CD4-positive, CD25-positive, alpha-beta regulatory T cell (primary cell): ENCODE results near the gene STRA6. TPM values are rescaled to one million over a fixed set of nuclear protein-coding genes. Genes with fewer than 3 reads are reported as not detected.
A peak's percentile ranks its signal among the peaks of the same experiment; 100 is the strongest.

Experiments used
- ATAC-seq, 2 donors: fragments of 150-1000 bp; cut with Tn5 transposase; one replicate each; pipeline ENCODE4 v1.10.0; 2021; ENCODE audit warnings: low read depth in 2 of 2, moderate number of reproducible peaks in 2 of 2, moderate library complexity in 1 of 2
- DNase-seq, 3 donors: peaks; one replicate each; pipeline versions ENCODE4 v3.0.0 to v3.0.0-alpha.2; 2012 to 2022; ENCODE audit warnings: mixed read lengths in 1 of 3
- H3K27ac ChIP-seq: one replicate; pipeline ENCODE4 v1.7.0; 2013; ENCODE audit warnings: mild to moderate bottlenecking, low read length; ENCODE audit not compliant: insufficient read depth, poor library complexity, severe bottlenecking
- H3K27me3 ChIP-seq: one replicate; pipeline ENCODE4 v1.7.0; 2013; ENCODE audit warnings: low read length; ENCODE audit not compliant: control insufficient read depth, insufficient read depth
- H3K36me3 ChIP-seq: one replicate; pipeline ENCODE4 v1.7.0; 2013; ENCODE audit warnings: mild to moderate bottlenecking, low read length, moderate library complexity; ENCODE audit not compliant: control insufficient read depth, insufficient read depth
- H3K4me1 ChIP-seq: 2 replicates; pipeline ENCODE4 v1.7.0; 2013; ENCODE audit warnings: mild to moderate bottlenecking, low read length; ENCODE audit not compliant: insufficient read depth, control insufficient read depth, poor library complexity, severe bottlenecking
- H3K4me3 ChIP-seq: one replicate; pipeline ENCODE4 v1.7.0; 2013; ENCODE audit warnings: low read depth, mild to moderate bottlenecking, low read length, moderate library complexity
- H3K9me3 ChIP-seq, 2 experiments: 1 replicate in 1 of 2; 2 replicates in 1 of 2; pipeline ENCODE4 v1.7.0; 2013; ENCODE audit warnings: low read length in 2 of 2, mild to moderate bottlenecking in 1 of 2, moderate library complexity in 1 of 2; ENCODE audit not compliant: control insufficient read depth in 2 of 2
- H3K27ac Mint-ChIP-seq, 3 donors: one replicate each; pipeline ENCODE4 v1.8.0; 2020 to 2022; ENCODE audit warnings: mild to moderate bottlenecking in 3 of 3, mixed read lengths in 3 of 3, moderate library complexity in 2 of 3
- H3K27me3 Mint-ChIP-seq: one replicate; pipeline ENCODE4 v1.8.0; 2022; ENCODE audit warnings: mild to moderate bottlenecking, mixed read lengths
- H3K36me3 Mint-ChIP-seq: one replicate; pipeline ENCODE4 v1.8.0; 2020; ENCODE audit warnings: mixed read lengths
- H3K4me1 Mint-ChIP-seq, 4 donors: one replicate each; pipeline ENCODE4 v1.8.0; 2020 to 2022; ENCODE audit warnings: mixed read lengths in 4 of 4, mild to moderate bottlenecking in 1 of 4
- H3K4me3 Mint-ChIP-seq, 4 donors: one replicate each; pipeline ENCODE4 v1.8.0; 2020 to 2022; ENCODE audit warnings: mild to moderate bottlenecking in 4 of 4, mixed read lengths in 4 of 4, moderate library complexity in 3 of 4
- H3K9me3 Mint-ChIP-seq, 7 donors: one replicate each; pipeline ENCODE4 v1.8.0; 2020 to 2022; ENCODE audit warnings: mixed read lengths in 7 of 7, mild to moderate bottlenecking in 3 of 7, moderate library complexity in 2 of 7
- polyA plus RNA-seq, 4 donors: library from polyadenylated mRNA; unstranded; fragments of 300-500 nt; fragmentation: Illumina TruSeq; gene quantifications; one replicate each; pipeline ENCODE4 v1.2.3, GENCODE V29; 2021
- total RNA-seq: library from RNA; stranded (reverse); gene quantifications from one replicate; pipeline ENCODE4 v1.2.3, GENCODE V29; 2022

Gene STRA6
- total and polyA plus RNA-seq, 5 donors from 2014 or later = not detected

DNA sequence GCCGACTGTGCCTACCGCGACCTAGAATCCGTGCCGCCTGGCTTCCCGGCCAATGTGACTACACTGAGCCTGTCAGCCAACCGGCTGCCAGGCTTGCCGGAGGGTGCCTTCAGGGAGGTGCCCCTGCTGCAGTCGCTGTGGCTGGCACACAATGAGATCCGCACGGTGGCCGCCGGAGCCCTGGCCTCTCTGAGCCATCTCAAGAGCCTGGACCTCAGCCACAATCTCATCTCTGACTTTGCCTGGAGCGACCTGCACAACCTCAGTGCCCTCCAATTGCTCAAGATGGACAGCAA lies 27.7 kb downstream of the STRA6 start:
- DNase-seq (no peak), ATAC-seq (no peak)
- Mint-ChIP-seq H3K9me3 (no peaks in the 10 kb centered on the region), H3K27ac (no peak overlapping the region), H3K4me1 (no peaks in the 10 kb centered on the region), H3K36me3 (no peaks in the 10 kb centered on the region), H3K4me3 (no peak overlapping the region), H3K27me3 (no peaks in the 10 kb centered on the region)
- Histone ChIP-seq H3K9me3 (no peaks in the 10 kb centered on the region), H3K4me1 (no peaks in the 10 kb centered on the region), H3K27me3 (no peaks in the 10 kb centered on the region), H3K4me3 (no peak overlapping the region), H3K27ac (no peak overlapping the region), H3K36me3 (no peaks in the 10 kb centered on the region)

DNA sequence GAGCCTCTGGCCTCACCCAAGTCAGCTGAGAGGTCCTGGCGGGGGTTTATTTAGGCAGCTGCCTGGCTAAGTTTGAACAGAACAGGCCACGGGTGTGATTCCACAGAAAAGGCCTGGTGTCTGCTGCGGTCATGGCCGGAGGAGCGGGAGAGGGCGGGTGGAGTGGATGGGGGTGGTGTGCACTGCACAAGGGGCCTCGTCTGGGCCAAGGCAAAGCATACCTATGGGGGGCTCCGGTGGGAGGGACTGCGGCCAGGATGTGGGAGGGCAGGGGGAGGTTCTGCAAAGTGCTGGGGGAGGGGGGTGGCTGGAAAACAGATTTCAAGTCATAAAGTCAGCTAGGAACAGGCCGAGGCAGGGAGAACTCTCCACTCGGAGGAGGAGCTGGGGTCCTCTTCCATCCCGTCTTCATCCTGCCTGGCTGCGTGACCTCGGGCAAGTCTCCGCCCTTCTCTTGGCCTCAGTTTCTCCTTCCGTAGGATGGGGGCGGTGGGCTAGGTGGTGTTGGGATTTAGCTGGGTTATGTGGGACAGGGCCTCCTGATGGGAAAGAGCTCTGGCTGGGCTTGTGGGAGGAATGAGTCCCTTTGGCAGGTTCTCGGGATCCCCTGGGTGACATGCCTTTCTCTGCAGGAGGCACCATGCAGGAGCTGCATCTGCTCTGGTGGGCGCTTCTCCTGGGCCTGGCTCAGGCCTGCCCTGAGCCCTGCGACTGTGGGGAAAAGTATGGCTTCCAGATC lies 28.2 kb downstream of the STRA6 start:
- no peak for DNase-seq
- Mint-ChIP-seq H3K27me3 (no peaks in the 10 kb centered on the region), H3K36me3 (no peaks in the 10 kb centered on the region), H3K27ac (no peak overlapping the region), H3K4me1 (no peaks in the 10 kb centered on the region), H3K4me3 (no peak overlapping the region), H3K9me3 (no peaks in the 10 kb centered on the region)
- no peaks in the 10 kb centered on the region for H3K9me3 ChIP-seq
- no peaks in the 10 kb centered on the region for H3K4me1 ChIP-seq
- no peak overlapping the region for H3K4me3 ChIP-seq
- H3K36me3 ChIP-seq = no peaks in the 10 kb centered on the region
- H3K27me3 ChIP-seq = no peaks in the 10 kb centered on the region
- no peak for ATAC-seq
- no peak overlapping the region for H3K27ac ChIP-seq

DNA sequence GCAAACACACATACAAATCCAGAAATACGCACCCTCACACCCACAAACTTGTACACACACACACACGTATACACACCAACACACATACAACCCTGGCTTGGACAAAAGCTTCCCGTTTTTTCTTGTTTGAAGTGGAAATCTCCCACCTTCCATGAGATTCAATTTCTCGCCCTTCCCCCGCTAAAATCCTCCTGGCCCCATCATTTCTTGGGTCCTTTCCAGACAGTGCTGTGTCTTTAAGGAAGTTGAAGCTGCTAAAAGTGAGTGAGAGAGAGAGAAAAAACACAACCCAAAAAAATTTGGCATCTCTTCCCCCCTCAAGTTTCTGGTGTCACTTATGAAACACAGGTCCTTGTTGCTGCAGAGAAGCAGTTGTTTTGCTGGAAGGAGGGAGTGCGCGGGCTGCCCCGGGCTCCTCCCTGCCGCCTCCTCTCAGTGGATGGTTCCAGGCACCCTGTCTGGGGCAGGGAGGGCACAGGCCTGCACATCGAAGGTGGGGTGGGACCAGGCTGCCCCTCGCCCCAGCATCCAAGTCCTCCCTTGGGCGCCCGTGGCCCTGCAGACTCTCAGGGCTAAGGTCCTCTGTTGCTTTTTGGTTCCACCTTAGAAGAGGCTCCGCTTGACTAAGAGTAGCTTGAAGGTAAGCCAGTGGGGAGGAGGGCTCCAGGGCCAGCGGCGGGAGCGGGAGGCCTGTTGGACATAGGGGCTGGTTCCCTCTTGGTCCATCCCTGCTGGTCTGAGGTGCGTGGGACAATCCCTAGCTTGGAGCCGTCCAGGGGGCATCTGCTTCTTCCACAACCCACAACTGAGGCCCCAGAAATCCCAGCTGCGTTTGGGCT lies 29.0 kb downstream of the STRA6 start, which contains the start of gene ISLR:
Gene ISLR, plus strand, starts transcription at position 331 of the 839 bp plus-strand sequence. CDS start 1,149 bp downstream, outside the sequence.
- Mint-ChIP-seq H3K27me3 (no peaks in the 10 kb centered on the region), H3K27ac (no peak within 1 kb of the TSS)
- H3K27ac ChIP-seq = no peak within 1 kb of the TSS

DNA sequence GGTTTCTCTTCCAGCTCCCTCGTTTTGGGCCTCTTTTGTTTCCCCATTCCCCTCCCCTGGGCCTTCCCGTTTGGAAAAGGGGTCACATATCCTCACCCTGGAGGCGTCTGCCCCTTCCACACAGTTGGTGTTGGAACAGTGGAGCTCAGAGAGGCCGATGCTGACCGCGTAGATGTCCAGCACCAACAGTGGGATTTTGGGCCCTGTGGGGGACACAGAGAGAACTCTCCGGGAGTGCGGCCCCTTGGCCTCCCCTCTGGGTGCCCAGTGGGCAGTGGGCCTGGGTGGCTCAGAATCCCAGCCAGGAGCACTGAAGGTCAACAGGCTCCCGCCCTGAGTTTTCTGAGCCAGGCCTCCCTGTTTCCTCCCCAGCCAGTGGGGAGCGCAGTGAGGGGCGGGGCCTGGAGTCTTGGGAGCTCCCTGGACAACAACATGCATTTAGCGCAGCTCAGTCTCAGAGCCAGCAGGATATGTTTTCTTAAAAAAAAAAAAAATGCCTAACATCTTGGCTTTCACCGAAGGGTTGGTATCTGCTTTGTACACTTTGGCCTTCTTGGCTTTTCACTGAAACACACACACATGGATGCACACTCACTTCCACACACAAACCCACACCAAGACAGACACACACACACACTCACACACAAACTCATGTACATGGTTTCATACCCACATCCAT lies 29.7 kb downstream of the STRA6 start:
- Mint-ChIP-seq H3K36me3 (no peaks in the 10 kb centered on the region), H3K9me3 (peaks cover 0 to under 1% (median 0%) of the 10 kb centered on the region in 7 donors), H3K27ac (no peak overlapping the region), H3K4me1 (no peaks in the 10 kb centered on the region), H3K27me3 (no peaks in the 10 kb centered on the region), H3K4me3 (no peak overlapping the region)
- Histone ChIP-seq H3K27ac (no peak overlapping the region), H3K9me3 (no peaks in the 10 kb centered on the region), H3K27me3 (no peaks in the 10 kb centered on the region), H3K4me1 (no peaks in the 10 kb centered on the region), H3K4me3 (no peak overlapping the region), H3K36me3 (no peaks in the 10 kb centered on the region)
- ATAC-seq (no peak), DNase-seq (no peak)

More for the DNA sequence above, 29.0 kb downstream of the STRA6 start, which contains the start of gene ISLR:
- H3K9me3 Mint-ChIP-seq = no peaks in the 10 kb centered on the region
- H3K36me3 ChIP-seq = no peaks in the 10 kb centered on the region
- H3K9me3 ChIP-seq = no peaks in the 10 kb centered on the region
- no peaks in the 10 kb centered on the region for H3K4me1 Mint-ChIP-seq
- no peak for DNase-seq
- no peak within 1 kb of the TSS for H3K4me3 Mint-ChIP-seq
- H3K4me1 ChIP-seq = no peaks in the 10 kb centered on the region
- no peaks in the 10 kb centered on the region for H3K27me3 ChIP-seq
- H3K4me3 ChIP-seq = no peak within 1 kb of the TSS
- H3K36me3 Mint-ChIP-seq = no peaks in the 10 kb centered on the region
- no peak for ATAC-seq

DNA sequence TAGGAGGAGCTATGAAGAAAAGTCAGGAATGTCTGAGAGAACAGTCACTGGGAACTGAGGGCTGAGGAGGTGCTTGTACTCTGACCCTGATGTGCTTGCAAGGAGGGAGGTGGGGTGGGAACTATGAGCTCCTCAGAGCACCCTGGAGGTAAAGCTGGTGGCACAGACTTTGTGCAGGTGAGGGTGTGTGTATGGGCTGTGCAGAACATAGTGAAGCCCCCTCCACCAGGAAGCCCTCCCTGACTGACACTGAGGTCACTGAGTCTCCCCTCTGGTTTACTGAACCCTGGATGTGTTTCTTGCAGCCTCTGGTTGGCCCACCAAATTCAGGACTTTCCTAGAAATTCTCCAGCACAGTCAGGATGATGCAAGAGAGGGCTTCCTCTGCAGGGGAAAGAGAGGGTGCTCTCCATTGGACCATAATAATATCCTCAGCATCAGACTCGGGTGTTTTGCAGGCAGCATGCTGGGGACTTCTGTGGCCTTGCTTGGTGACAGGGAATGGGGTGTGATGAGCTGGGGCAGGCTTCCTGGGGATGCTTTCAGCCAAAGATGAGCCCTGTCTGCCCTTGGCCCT lies 30.5 kb downstream of the STRA6 start:
- DNase-seq = no peak
- peaks cover 0 to 2% (median 0%) of the 10 kb centered on the region in 7 donors for H3K9me3 Mint-ChIP-seq
- no peak overlapping the region for H3K27ac Mint-ChIP-seq
- no peaks in the 10 kb centered on the region for H3K27me3 Mint-ChIP-seq
- H3K4me3 Mint-ChIP-seq = no peak overlapping the region
- Histone ChIP-seq H3K36me3 (no peaks in the 10 kb centered on the region), H3K4me3 (no peak overlapping the region), H3K4me1 (no peaks in the 10 kb centered on the region), H3K27ac (no peak overlapping the region), H3K27me3 (no peaks in the 10 kb centered on the region), H3K9me3 (no peaks in the 10 kb centered on the region)
- no peaks in the 10 kb centered on the region for H3K36me3 Mint-ChIP-seq
- no peaks in the 10 kb centered on the region for H3K4me1 Mint-ChIP-seq
- ATAC-seq = no peak

DNA sequence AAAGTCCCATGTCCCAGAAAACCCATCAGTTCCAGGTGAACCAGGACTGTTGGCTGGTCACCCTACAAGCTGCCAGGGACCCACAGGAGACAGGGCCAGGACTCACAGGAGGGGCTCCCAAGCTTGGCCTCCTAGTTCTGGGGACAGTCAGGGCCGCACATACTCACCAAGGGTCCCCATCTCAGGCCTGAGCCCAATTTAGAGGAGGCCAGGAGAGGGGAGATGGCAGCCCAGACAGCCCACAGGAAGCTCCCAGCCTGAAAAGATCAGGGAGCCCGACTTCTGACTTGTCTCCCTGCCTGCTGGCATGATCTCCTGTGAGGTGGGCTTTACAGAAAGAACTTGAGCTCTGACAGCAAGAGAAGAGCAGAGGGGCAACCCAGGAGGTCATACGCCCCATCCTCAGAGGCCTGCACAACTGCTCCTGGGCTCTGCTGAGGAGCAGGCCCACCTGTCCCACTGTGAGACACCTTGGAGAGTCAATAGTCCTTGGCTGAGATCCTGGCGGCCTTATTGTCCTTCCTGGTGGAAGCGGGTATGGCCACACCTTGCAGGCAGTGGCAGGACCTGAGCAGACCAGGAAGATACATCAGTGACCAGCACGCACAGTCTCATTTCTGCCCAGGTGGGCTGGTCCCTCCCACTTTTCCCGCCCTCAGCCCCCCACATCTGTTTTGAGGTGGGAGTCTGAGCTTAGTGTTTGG lies 31.6 kb downstream of the STRA6 start:
- no peaks in the 10 kb centered on the region for H3K4me1 Mint-ChIP-seq
- H3K27ac Mint-ChIP-seq = peak overlapping the region in 1 of 3 donors; percentile 48
- H3K36me3 Mint-ChIP-seq = no peaks in the 10 kb centered on the region
- Histone ChIP-seq H3K4me1 (no peaks in the 10 kb centered on the region), H3K4me3 (no peak overlapping the region), H3K9me3 (no peaks in the 10 kb centered on the region), H3K36me3 (no peaks in the 10 kb centered on the region), H3K27ac (no peak overlapping the region), H3K27me3 (no peaks in the 10 kb centered on the region)
- H3K9me3 Mint-ChIP-seq = peaks cover 0 to 2% (median 0%) of the 10 kb centered on the region in 7 donors
- no peak overlapping the region for H3K4me3 Mint-ChIP-seq
- H3K27me3 Mint-ChIP-seq = no peaks in the 10 kb centered on the region
- ATAC-seq = no peak
- DNase-seq = no peak
